Myocyte (in vitro differentiated cells): ENCODE measurements around the gene EP400. TPM values are rescaled to one million over a fixed set of nuclear protein-coding genes. Genes with fewer than 3 reads are reported as not detected.
A peak's percentile ranks its signal among the peaks of the same experiment; 100 is the strongest.
"Not testable (repeated sequence)": the region's sequence is repeated elsewhere in the genome, so short reads cannot be mapped to it uniquely, and the experiment has no call there.

ENCODE experiments used
- DNase-seq: peaks from one replicate; pipeline ENCODE4 v3.0.0-alpha.2; 2012; ENCODE audit warnings: low read depth
- total RNA-seq: library from RNA; depleted of rRNA; stranded (reverse); fragments of >200 nt; gene quantifications from 2 replicates; pipeline ENCODE4 v1.2.3, GENCODE V29; 2014

Gene EP400
- total RNA-seq, 1 donor from 2014 or later: 9.4 TPM

DNA sequence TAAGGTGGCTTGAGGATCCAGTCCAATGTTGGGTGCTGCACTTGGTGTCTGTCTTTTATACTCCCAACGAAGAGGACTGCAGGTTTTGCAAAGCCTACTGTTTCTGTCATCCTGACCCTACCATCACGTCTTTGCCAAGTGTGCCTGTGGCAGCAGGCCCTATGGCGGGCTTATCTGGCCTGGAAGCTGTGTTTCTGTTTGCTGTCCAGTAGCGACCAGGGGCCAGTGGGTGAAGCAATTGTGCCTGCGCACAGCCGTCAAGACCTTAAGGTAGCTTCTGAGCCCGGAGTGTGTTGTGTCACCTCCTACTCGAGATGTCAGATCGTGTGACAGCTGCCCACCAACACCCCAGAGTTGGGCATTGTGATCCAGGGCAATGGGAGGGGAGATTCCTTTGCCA, 131.7 kb downstream of the EP400 start:
- DNase-seq: no peak

DNA sequence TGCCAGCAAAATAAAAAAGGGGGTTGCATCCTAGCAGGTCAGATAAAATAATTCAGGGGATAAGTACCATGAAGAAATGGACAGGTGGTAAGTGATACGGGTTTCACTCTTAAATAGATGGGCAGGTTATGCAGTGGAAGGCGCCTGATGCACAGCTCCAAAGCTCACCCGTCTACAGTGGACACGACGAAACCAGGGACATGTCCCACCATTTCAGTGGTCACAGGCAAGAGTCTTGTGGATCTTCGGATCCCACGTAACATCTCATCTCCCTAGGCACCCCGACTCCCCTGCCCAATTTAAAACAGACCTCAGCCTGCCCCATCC, 133.8 kb downstream of the EP400 start:
- DNase-seq: no peak

DNA sequence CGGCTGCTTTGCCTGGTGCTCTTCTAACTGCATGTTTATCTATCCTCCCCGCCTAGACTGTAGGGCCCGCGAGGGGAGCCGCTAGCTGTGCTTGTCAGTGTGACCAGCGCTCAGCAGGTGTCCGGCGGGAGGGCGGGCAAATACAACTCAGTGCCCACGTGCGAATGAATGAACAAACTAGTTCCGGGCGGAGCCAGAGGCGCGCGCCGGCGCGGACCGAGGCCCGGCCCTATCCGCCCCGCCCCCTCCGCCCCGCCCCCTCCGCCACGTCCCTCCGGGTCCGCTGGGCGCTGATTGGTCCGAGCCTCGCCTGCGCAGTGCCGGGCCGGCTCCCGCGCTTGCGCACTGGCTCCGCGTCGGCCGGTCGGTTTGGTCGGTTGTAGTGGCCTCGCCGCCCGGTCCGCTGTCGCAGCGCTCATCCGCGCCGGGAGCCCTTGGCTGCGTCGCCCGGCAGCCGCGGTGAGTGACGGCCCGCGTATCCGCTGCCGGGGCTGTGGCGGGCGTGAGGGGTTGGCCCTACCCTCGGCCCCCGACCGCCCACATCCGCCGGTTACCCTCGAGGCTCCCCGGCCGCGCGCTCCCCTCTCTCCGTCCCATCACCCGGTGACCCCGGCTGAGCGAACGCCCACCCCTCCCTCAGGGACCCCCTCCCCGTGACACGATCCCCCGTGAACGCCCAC, 134.3 kb downstream of the EP400 start:
- DNase-seq: peak; percentile 95

DNA sequence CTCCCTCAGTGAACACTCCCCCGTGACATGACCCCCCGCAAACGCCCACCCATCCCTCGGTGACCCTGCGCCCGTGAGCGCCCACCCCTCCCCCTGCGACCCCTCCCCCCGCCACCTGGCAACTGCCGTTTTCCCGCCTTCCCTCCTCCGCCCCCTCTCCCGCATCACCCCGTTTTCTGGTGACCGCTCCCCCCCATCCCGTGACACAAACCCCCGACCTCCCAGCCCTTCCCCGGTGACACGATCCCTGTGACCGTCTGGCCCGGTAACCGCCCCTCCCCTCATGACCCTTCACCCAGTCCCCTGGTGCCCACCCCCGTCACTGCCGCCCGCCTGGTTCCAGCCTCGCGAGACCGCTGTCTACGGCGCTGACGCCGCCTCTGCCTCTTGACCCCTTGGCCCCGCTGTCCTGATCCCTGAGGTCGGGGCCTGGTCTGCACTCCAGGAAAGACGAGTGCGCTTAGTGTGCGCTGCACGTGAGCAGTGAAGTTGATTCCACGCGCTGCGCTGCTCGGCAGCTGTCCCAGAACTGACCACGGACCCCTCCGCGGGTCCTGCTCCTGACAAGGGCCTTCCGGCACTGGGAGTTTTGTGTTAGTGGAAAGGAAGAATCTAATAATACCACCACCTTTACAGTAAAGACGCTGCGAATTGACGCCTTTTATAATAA, 135.0 kb downstream of the EP400 start:
- peak; percentile 71 for DNase-seq

DNA sequence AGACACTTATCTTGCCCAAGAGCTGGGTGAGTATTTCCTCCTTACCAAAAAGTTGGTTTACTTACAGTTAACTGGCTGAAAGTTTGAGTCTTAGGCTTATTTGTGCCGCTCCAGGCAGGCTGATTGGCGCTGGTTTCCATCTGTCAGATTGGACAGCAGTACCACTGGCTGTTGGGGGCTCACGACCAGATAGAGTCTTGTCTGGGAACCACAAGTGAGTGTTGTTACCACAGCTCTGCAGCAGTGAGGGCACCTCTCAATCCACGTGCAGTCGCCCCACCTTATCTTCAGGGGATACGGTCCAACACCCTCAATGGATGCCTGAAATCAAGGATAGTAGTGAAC, 135.5 kb downstream of the EP400 start:
- DNase-seq: peak; percentile 18

DNA sequence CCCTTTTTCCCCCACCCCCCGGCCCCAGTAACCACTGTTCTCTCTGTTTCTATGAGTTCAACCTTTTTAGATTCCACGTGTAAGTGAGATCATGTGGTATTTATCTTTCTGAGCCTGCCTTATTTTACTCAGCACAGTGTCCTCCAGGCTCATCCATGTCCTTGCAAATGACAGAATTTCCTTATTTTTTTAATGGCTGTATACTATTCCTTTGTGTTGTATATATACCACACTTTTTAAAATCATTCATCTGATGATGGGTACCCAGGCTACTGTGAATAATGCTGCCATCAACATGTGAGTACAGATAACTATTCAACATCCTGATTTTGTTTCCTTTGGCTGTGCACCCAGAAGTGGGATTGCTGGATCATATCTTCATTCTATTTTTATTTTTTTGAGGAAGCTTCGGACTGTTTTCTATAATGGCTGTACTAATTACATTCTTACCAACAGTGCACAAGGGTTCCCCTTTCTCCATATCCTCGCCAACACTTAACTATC, 139.7 kb downstream of the EP400 start:
- no peak for DNase-seq

DNA sequence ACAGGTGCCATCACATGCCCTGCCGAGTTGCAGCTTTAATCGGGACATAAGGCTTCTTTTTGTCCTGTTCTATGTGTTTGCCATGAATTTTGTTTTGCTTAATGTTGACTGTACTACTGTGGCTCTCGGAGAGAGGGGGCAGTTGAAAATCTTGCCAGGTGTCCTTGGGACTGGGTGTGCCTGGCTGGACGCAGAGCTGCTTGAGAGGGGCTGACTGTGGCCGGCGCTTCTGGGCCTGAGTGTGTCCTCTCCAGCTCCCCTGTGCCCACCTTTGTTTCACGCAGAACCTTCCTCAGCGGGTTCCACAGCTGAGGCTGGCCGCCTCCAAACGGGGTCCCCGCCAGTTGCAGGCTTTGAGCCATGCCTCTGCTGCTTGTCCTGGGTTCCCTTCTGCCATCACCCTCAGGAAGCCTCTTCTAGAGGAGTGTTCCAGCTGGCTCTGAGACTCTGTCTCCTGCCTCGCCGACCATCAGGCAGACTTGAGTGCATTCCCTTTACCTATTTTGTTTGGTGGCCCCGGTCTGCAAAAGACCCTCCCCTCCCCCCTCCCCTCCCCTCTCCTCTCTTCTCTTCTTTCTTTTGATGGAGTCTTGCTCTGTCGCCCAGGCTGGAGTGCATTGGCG, 144.6 kb downstream of the EP400 start:
- DNase-seq: no peak

DNA sequence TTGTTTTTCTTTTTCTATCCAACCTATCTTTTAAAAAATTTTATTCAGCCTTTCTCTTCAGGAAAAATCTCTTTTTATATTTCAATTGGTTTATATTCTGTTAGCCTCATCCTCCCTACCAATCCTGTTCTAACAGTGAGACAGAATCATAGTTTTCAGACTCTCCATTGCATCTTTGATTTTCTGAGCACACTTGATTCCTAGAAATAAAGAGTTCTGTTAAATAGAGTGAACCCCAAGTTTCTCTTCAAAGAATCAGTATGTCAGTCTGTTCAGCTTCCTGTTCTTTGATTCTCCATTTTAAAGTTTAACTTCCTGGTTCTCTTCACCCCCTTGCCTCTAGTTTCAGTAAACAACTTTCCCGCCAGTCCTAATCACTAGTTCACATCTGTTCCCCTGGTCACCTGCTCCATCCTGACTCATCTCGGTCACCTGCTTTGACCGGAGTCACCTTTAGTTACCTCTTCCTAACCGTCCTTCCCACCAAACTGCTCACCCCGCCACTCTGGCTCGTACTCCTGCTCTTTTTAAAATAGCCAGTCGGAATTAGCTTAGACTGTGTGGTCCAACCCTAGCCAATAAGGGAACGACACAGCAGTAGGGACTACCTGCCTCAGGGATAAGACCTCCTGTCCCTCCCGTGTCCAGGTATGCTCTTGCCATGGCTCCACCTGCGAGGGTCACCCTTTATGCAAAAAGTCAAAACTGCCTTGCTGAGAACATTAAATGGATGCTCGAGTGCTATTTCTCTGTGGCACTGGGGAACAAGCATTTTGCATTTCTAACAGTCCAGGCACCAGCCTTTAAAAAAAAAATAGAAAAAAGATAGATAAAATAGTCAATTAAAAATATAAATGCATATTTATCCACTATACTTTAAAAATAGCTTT, 146.0 kb downstream of the EP400 start:
- no peak for DNase-seq

DNA sequence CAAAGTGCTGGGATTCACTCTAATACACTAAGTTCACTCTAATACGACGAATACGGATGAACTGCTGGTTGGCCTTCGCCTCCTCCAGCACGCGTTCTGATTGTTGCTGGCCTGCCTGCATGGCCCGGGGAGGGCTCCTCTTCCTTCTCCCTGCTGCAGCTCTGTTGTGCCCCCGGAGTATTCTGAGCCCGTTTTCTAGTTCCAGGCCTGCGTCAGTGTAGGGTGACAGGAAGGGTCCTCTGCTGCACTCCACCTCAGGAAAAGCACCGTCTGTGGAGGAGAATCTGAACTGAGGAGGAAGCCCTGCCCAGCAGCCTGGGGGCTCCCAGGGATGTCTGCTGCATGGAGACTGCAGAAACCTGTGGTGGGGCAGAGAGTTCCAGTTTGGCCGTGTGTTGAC, 150.0 kb downstream of the EP400 start:
- no peak for DNase-seq

DNA sequence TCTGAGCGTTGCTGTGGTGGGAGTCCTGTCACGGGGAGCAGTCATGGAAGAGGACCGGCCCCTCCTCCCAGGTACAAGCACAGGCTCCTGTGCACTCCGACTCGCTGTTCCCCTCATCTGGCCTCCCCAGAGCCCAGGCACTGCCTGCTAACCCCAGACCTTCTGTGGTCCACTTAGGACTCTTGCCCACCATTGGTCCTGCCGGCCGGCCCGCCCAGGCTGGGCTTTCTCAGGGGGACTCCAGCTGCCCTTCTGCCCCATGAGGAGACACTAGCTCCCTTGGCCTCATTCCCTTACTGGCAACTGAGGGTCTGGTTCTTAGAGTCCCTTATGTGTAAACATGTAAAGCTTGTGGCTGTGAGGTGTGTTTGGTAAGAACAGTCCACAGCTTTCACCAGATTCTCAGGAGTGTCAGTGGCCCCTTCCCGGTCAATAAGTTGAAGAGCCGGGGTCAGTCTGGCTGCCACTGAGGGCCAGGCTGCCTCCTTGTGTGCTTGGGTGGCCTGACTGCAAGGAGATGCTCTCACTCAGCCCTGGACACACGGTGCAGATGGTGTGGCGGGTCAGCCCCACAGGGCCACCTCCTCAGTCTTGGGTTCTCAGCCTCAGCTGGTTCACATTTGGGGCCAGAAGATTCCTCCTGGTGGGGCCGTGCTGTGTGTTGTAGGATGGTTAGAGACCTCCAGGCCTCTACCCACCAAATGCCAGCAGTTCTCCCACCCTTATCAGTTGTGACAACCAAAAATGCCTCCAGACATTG, 150.7 kb downstream of the EP400 start:
- DNase-seq: no peak

DNA sequence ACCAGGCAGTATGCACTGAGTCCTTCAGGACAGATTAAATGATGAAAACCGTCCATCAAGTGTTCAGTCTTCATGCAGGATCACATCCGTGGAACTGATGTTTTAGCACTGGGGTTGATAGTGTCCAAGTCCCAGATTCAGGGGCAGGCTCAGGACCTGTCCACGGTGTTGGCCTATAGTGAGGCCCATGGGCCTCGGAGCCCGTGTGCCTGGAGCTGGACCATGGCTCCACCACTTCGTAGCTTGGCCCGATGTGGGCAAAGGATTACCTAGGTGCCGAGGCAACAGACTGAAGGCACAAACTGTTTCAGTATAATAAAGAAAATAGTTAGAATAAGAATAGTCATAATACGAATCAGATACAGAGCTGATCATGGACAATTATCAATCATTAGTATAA, 152.6 kb downstream of the EP400 start:
- DNase-seq: no peak

DNA sequence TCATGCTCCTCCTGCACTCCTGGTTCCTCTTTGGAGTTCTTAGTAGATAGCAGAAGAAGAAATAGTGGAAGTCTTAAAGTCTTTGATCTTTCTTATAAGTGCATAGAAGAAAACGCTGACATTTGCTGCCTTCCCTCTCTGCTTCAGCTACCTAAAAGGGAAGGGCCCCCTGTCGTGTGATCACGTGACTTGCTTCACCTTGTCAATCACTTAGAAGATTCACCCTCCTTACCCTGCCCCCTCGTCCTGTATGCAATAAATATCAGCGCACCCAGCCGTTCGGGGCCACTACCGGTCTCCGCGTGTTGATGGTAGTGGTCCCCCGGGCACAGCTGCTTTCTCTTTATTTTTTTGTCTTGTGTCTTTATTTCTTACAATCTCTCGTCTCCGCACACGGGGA, 153.3 kb downstream of the EP400 start:
- DNase-seq: not testable (repeated sequence)

DNA sequence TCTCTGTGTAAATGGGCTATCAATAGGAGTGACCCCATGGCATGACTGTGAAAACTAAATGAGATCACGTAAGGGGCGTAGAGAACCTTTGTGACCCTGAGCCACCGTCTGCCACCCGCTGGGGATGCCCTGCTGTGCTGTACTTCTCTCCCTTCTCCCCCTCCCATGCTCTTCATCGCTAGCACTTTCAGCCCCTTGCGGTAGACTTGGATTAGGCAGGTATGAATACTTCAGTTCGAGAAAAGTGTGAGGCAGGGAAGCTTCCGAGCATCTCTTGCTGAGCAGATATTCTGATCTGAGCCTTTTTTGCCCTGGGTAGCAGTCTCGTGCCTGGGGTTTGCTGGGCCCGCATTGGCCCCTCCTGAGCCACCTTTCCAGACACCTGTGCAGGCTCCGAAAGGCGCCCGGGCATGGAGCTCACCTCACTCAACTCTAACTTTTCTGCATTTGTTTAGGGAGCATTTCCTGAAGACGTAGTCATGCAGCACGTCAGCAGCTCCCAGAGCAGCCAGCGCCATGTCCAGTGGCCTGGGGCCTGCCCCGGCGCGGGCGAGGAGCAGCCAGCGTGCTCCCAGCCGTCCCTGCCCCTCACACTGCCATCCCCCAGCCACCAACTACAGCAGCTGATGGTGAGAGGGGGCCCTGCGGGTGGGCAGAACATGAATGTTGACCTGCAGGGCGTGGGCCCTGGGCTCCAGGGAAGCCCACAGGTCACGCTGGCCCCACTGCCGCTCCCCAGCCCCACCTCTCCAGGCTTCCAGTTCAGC, 154.0 kb downstream of the EP400 start:
- no peak for DNase-seq

DNA sequence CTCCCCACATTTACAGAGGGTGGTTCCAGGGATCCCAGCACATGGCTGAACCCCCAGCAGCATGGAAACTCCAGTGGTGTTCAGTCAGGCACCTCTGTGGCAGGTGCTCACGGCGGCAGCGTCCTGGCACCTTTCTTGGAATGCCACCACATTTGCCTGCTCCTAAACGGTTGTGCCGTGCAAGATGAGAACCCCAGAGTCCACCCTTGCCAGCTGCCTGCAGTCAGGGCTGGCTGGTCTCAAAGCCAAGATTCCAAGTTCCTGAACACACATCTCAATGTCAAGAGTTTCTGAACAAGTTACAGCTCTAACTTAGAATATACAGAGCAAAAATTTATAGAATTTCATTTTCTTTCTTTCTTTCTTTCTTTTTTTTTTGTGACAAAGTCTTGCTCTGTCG, 155.7 kb downstream of the EP400 start:
- peak; percentile 11 for DNase-seq

DNA sequence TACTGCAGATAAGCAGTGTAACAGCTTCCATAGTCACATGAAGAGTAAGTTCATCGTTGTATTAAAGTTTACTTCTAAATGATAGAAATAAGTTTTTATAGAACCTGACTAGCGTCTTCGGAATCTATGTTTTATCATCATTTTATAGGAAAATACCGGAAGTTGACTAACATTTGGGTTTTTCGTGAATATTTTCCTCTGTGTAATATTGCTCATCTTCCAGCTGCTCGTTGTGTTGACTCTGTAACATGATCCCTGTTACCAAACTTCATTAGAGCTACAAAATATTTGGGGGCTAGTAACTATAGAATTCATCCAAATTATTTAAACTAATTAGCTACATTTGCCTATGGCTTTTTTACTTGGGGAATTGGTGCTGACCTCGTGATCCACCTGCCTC, 157.2 kb downstream of the EP400 start:
- peak; percentile 25 for DNase-seq

DNA sequence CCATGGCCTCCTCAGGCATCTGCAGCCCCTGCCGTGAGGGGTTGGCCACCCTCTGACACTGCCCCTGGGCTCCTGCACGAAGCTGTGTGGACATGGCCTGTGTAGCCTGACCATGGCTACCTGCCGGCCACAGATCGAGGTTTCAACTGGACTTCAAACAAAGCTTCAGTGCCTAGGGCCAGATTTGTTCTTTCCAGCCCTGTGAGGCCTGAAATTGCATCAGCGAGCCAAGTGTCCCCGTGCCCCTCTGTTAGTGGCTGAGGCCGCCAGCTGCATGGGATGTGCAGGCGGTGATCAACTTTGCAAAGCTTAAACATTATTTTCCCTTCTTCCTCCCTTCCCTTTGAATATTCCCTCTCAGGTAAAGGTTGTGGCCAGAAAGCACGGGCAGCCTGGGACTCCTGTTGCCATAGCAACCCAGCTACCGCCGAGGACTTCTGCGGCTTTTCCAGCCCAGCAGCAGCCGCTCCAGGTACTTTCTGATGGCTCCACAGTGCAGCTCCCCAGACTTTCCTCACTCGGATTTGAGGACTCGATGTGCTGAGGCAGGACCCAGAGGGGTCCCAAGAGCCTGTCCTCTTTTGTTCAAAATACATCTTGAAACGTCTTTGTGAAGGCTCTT, 158.6 kb downstream of the EP400 start:
- no peak for DNase-seq

DNA sequence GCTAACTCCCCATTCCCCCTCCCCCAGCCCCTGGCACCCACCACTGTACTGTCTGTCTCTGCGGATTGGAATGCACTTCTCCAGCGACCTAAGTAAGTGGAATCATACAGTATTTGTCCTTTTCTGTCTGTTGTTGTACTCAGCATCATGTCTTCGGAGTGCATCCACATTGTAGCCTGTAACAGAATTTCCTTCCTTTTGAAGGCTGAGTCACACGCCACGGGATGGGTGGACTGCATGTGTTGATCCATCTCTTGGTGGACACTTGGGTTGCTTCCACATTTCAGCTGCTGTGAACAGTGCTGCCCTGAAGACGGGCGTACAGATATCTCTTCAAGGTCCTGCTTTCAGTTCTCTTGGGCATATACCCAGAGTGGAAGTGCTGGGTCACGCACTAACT, 160.0 kb downstream of the EP400 start:
- no peak for DNase-seq

DNA sequence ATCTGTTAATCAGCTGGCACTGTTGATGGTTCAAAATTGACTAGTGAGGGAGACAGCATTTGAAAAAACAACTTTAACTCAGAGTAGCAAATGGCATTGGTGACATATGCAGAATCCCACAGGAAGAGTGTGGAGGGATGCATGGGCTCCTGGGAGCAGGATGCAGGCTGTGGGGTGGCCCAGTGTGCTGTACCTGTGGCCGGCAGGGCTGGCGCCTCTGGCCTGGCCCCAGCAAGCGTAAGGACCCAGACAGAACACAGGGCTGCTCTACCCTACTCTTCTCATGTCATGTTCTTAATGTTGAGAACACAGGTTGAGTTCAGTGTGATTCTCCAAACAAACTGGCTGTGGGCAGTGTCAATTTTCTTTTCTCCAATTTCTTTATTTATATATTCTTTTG, 160.9 kb downstream of the EP400 start:
- DNase-seq: no peak

DNA sequence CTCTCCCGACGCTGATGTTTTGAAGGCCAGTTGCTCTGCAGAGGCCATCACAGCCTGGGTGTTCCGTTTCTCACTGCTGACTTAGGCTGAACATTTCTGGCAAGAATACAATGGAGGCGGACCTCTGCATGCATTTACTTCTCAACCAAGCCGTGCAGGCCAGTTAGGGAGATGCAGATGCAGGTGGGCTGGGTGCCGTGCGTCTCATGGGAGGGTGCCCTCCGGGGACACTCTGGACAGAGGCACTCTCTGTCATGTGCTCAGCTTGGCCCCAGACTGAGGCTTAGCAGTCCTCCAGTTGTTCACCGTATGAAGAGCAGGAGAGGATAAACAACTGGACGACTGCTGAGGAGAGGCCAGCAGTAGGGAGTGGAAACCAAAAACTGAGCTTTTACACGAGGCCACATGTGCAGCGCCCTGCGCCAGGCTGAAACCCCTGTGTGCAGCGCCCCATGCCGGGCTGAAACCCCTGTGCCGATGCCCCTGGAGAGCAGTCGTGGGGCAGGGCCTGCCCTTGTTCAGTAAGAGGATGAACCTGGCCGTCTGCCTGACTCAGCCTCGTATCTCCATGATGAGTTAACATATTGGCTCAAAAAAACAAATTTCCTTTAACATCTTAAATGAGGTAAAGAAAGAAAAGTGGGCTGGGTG, 162.0 kb downstream of the EP400 start:
- DNase-seq: no peak
